HL-60 (cell line): ENCODE measurements around the gene DAAM2.

Source experiments
- GABPA ChIP-seq: IDR thresholded peaks from 2 replicates; pipeline ENCODE4 v1.6.1; 2012; ENCODE audit warnings: low read depth
- POLR2AphosphoS5 ChIP-seq: IDR thresholded peaks from 2 replicates; pipeline ENCODE4 v1.6.1; 2012; ENCODE audit warnings: low read depth
- SPI1 ChIP-seq: IDR thresholded peaks from 2 replicates; pipeline ENCODE4 v1.6.1; 2012; ENCODE audit warnings: low read depth, mild to moderate bottlenecking, borderline replicate concordance
- TF ChIP-seq, protein P1 (sequence below): IDR thresholded peaks from one replicate; pipeline ENCODE4 v1.5.1; 2011; ENCODE audit warnings: low read length, control low read depth, inconsistent platforms; ENCODE audit not compliant: insufficient read depth
- TF ChIP-seq, protein P2 (sequence below): IDR thresholded peaks from 2 replicates; pipeline ENCODE4 v1.6.1; 2012; ENCODE audit warnings: low read depth; ENCODE audit not compliant: insufficient replicate concordance

DNA sequence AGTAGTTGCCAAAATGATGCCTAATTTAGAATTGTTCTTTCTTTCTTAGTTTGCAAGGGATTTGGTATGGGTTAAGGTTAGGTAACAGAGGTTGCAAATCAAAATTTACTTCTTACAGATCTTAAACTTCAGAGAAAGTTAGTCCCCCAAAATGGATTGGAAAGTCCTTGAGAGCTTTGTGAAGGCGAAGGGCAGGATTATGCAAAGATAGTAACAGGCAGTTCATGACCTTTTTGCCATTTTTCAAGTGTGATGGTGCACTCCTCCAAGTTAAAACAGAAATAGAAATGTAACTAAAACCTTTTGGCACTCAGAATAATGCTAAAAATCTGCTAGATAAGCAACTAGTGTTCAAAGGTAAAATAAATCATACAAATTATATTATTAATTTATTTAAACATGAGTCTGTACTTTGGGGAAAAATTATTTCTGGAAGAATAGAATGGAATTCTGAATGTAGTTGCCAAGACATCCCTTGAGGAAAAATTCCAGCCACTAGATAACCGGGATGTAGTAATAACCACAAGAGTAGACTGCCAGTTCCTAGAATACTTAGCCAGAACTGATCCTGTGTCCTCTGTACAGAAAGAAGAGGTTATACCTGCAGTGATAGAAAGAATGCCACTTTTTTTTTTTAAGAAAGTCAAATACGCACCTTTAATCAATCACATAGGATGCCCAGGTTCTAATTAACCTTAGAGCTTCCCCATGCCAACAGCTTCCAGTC lies 31.8 kb upstream of the DAAM2 start:
- TF ChIP-seq, protein P1, sequence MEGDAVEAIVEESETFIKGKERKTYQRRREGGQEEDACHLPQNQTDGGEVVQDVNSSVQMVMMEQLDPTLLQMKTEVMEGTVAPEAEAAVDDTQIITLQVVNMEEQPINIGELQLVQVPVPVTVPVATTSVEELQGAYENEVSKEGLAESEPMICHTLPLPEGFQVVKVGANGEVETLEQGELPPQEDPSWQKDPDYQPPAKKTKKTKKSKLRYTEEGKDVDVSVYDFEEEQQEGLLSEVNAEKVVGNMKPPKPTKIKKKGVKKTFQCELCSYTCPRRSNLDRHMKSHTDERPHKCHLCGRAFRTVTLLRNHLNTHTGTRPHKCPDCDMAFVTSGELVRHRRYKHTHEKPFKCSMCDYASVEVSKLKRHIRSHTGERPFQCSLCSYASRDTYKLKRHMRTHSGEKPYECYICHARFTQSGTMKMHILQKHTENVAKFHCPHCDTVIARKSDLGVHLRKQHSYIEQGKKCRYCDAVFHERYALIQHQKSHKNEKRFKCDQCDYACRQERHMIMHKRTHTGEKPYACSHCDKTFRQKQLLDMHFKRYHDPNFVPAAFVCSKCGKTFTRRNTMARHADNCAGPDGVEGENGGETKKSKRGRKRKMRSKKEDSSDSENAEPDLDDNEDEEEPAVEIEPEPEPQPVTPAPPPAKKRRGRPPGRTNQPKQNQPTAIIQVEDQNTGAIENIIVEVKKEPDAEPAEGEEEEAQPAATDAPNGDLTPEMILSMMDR = no peak
- TF ChIP-seq, protein P2, sequence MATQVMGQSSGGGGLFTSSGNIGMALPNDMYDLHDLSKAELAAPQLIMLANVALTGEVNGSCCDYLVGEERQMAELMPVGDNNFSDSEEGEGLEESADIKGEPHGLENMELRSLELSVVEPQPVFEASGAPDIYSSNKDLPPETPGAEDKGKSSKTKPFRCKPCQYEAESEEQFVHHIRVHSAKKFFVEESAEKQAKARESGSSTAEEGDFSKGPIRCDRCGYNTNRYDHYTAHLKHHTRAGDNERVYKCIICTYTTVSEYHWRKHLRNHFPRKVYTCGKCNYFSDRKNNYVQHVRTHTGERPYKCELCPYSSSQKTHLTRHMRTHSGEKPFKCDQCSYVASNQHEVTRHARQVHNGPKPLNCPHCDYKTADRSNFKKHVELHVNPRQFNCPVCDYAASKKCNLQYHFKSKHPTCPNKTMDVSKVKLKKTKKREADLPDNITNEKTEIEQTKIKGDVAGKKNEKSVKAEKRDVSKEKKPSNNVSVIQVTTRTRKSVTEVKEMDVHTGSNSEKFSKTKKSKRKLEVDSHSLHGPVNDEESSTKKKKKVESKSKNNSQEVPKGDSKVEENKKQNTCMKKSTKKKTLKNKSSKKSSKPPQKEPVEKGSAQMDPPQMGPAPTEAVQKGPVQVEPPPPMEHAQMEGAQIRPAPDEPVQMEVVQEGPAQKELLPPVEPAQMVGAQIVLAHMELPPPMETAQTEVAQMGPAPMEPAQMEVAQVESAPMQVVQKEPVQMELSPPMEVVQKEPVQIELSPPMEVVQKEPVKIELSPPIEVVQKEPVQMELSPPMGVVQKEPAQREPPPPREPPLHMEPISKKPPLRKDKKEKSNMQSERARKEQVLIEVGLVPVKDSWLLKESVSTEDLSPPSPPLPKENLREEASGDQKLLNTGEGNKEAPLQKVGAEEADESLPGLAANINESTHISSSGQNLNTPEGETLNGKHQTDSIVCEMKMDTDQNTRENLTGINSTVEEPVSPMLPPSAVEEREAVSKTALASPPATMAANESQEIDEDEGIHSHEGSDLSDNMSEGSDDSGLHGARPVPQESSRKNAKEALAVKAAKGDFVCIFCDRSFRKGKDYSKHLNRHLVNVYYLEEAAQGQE = no peak
- TF ChIP-seq SPI1 (no peak), POLR2AphosphoS5 (no peak), GABPA (no peak)
